Neural cell (in vitro differentiated cells): Measurements from ENCODE around the gene RYR1. TPM values are rescaled to one million over a fixed set of nuclear protein-coding genes. Genes with fewer than 3 reads are reported as not detected.

Experiments
- H2AFZ ChIP-seq: fragments of 200-600, 300-800 bp; sonication (generic), shearing (Covaris generic); 2 replicates; pipeline ENCODE4 v1.6.0; 2014; ENCODE audit warnings: low read depth, mild to moderate bottlenecking, antibody characterized with exemption, low read length, moderate library complexity
- H3F3A ChIP-seq: fragments of 200-600 bp; shearing (Covaris generic); 2 replicates; pipeline ENCODE4 v1.6.1; 2016; ENCODE audit warnings: mild to moderate bottlenecking, moderate library complexity, mixed read lengths, antibody characterized with exemption, low read length; ENCODE audit not compliant: insufficient read depth, poor library complexity, severe bottlenecking
- H3K27ac ChIP-seq: fragments of 200-600, 300-800 bp; sonication (generic), shearing (Covaris generic); 2 replicates; pipeline ENCODE4 v1.5.1; 2014; ENCODE audit warnings: mild to moderate bottlenecking, low read length, moderate library complexity
- H3K27me3 ChIP-seq: fragments of 300-800, 200-600 bp; sonication (generic), shearing (Covaris generic); 2 replicates; pipeline ENCODE4 v1.6.0; 2014; ENCODE audit warnings: mild to moderate bottlenecking, low read depth, low read length, moderate library complexity; ENCODE audit not compliant: insufficient read depth
- H3K36me3 ChIP-seq: fragments of 300-800, 200-600 bp; sonication (generic), shearing (Covaris generic); 2 replicates; pipeline ENCODE4 v1.5.1; 2014; ENCODE audit warnings: mild to moderate bottlenecking, antibody characterized with exemption, low read length, moderate library complexity; ENCODE audit not compliant: insufficient read depth
- H3K4me2 ChIP-seq: fragments of 300-800, 200-600 bp; sonication (generic), shearing (Covaris generic); 2 replicates; pipeline ENCODE4 v1.6.0; 2014; ENCODE audit warnings: mild to moderate bottlenecking, low read length
- H3K4me3 ChIP-seq: fragments of 300-800, 200-600 bp; sonication (generic), shearing (Covaris generic); 2 replicates; pipeline ENCODE4 v1.5.1; 2014; ENCODE audit warnings: mild to moderate bottlenecking, low read length, moderate library complexity
- H3K79me2 ChIP-seq: fragments of 200-600 bp; shearing (Covaris generic); replicated peaks from 2 replicates; pipeline ENCODE4 v1.6.0; 2014; ENCODE audit warnings: mild to moderate bottlenecking, low read length, moderate library complexity; ENCODE audit not compliant: insufficient read depth
- H3K9ac ChIP-seq: fragments of 300-800, 200-600 bp; sonication (generic), shearing (Covaris generic); 2 replicates; pipeline ENCODE4 v1.6.1; 2016; ENCODE audit warnings: mild to moderate bottlenecking, low read length, mixed read lengths
- H3K9me2 ChIP-seq: fragments of 200-600 bp; shearing (Covaris generic); 2 replicates; pipeline ENCODE4 v1.6.1; 2016; ENCODE audit warnings: mild to moderate bottlenecking, low read length, mixed read lengths; ENCODE audit not compliant: insufficient read depth
- H3K9me3 ChIP-seq: fragments of 200-600, 300-800 bp; sonication (generic), shearing (Covaris generic); 2 replicates; pipeline ENCODE4 v1.6.1; 2016; ENCODE audit warnings: mild to moderate bottlenecking, mixed run types, low read length, moderate library complexity, mixed read lengths
- H4K20me1 ChIP-seq: fragments of 200-600 bp; shearing (Covaris generic); 2 replicates; pipeline ENCODE4 v1.6.1; 2016; ENCODE audit warnings: mild to moderate bottlenecking, mixed run types; ENCODE audit not compliant: insufficient read depth
- EP300 ChIP-seq: fragments of 450-650 bp; conservative IDR thresholded peaks from 2 replicates; pipeline ENCODE4 v1.6.1; 2014; ENCODE audit warnings: antibody characterized with exemption, mild to moderate bottlenecking, moderate library complexity; ENCODE audit not compliant: poor library complexity, severe bottlenecking
- EZH2 ChIP-seq: fragments of 200-600, 300-800 bp; shearing (Covaris generic), sonication (generic); IDR thresholded peaks from 2 replicates; pipeline ENCODE4 v1.6.1; 2014; ENCODE audit warnings: antibody characterized with exemption, low read length, borderline replicate concordance, mild to moderate bottlenecking; ENCODE audit not compliant: insufficient read depth, poor library complexity, severe bottlenecking
- MXI1 ChIP-seq: fragments of 450-650 bp; conservative IDR thresholded peaks from 2 replicates; pipeline ENCODE4 v1.6.1; 2014; ENCODE audit warnings: antibody characterized with exemption, mild to moderate bottlenecking; ENCODE audit not compliant: poor library complexity, severe bottlenecking
- POLR2AphosphoS5 ChIP-seq: IDR thresholded peaks from 2 replicates; pipeline ENCODE4 v1.6.1; 2012
- RAD21 ChIP-seq: fragments of 450-650 bp; conservative IDR thresholded peaks from 2 replicates; pipeline ENCODE4 v1.6.1; 2014; ENCODE audit warnings: antibody characterized with exemption, mild to moderate bottlenecking, moderate library complexity
- SMC3 ChIP-seq: fragments of 450-650 bp; conservative IDR thresholded peaks from 2 replicates; pipeline ENCODE4 v1.6.1; 2014; ENCODE audit warnings: antibody characterized with exemption, mild to moderate bottlenecking, moderate library complexity; ENCODE audit not compliant: poor library complexity
- TAF1 ChIP-seq: IDR thresholded peaks from 2 replicates; pipeline ENCODE4 v1.6.1; 2012; ENCODE audit warnings: low read depth
- polyA plus RNA-seq: library from polyadenylated mRNA; depleted of rRNA; stranded (reverse); fragments of >200 nt; gene quantifications from 2 replicates; pipeline ENCODE4 v1.2.3, GENCODE V29; 2014
- TF ChIP-seq, protein P1 (sequence below): fragments of 450-650 bp; IDR thresholded peaks from 2 replicates; pipeline ENCODE4 v1.5.1; 2014; ENCODE audit warnings: antibody characterized with exemption, mild to moderate bottlenecking, moderate library complexity; ENCODE audit not compliant: poor library complexity, severe bottlenecking
- TF ChIP-seq, protein P2 (sequence below): IDR thresholded peaks from 2 replicates; pipeline ENCODE4 v1.6.1; 2012; ENCODE audit warnings: borderline replicate concordance

RYR1 gene
- polyA plus RNA-seq, 1 donor from 2014 or later: 0.69 TPM

DNA sequence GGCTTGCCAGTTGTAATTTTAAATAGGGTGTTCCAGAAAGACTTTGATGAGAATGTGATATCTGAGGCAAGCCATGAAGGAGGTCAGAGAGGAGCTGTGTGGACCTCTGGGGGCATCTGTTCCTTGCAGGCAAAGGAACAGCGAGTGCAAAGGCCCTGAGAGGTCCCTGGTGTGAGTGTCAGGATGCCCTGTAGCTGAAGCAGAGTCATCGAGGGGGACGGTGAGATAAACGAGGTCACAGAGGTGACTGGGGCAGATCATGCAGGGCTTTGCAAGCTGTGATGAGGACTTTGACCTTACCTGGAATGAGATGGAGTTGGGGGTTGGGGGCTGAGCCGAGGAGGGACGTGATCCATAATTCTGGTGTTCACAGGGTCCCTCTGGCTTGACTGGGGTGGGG, 75.0 kb downstream of the RYR1 start:
- no peaks in the 10 kb centered on the region for H3K9me2 ChIP-seq
- H3K9ac ChIP-seq: no peak overlapping the region
- no peaks in the 10 kb centered on the region for H3K79me2 ChIP-seq
- no peak overlapping the region for H3K27ac ChIP-seq
- no peaks in the 10 kb centered on the region for H3K27me3 ChIP-seq
- H2AFZ ChIP-seq: no peak overlapping the region
- H3K36me3 ChIP-seq: no peaks in the 10 kb centered on the region
- H3K4me3 ChIP-seq: no peak overlapping the region
- H3K9me3 ChIP-seq: no peaks in the 10 kb centered on the region
- H3F3A ChIP-seq: no peaks in the 10 kb centered on the region
- TF ChIP-seq EZH2 (no peak), RAD21 (no peak), SMC3 (no peak), EP300 (no peak), MXI1 (no peak)
- TF ChIP-seq, protein P1, sequence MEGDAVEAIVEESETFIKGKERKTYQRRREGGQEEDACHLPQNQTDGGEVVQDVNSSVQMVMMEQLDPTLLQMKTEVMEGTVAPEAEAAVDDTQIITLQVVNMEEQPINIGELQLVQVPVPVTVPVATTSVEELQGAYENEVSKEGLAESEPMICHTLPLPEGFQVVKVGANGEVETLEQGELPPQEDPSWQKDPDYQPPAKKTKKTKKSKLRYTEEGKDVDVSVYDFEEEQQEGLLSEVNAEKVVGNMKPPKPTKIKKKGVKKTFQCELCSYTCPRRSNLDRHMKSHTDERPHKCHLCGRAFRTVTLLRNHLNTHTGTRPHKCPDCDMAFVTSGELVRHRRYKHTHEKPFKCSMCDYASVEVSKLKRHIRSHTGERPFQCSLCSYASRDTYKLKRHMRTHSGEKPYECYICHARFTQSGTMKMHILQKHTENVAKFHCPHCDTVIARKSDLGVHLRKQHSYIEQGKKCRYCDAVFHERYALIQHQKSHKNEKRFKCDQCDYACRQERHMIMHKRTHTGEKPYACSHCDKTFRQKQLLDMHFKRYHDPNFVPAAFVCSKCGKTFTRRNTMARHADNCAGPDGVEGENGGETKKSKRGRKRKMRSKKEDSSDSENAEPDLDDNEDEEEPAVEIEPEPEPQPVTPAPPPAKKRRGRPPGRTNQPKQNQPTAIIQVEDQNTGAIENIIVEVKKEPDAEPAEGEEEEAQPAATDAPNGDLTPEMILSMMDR: no peak
- H3K4me2 ChIP-seq: no peak overlapping the region
- no peaks in the 10 kb centered on the region for H4K20me1 ChIP-seq

DNA sequence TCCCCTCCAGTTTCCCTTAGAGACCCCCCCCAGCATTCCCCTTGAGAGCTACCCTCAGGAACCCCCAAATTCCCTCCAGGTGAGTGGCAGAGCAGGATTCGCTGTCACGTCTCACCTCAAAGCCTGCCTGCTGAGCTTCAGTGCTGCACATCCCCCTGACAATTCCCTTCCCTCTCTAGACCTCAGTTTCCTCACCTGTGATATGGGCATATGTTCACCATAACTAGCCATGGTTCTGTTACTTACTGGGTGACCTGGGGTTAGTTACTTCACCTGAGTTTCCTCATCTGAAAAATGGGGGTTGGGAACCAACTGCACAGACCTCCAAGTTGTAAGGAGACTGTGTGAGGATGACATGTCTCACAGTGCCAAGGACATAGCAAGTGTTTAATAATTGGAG, 75.5 kb downstream of the RYR1 start:
- no peak overlapping the region for H3K4me3 ChIP-seq
- no peak overlapping the region for H3K27ac ChIP-seq
- H3K79me2 ChIP-seq: no peaks in the 10 kb centered on the region
- H3K9me2 ChIP-seq: no peaks in the 10 kb centered on the region
- no peaks in the 10 kb centered on the region for H3F3A ChIP-seq
- H3K9me3 ChIP-seq: no peaks in the 10 kb centered on the region
- H3K4me2 ChIP-seq: no peak overlapping the region
- no peaks in the 10 kb centered on the region for H3K36me3 ChIP-seq
- no peaks in the 10 kb centered on the region for H4K20me1 ChIP-seq
- H3K9ac ChIP-seq: no peak overlapping the region
- H2AFZ ChIP-seq: no peak overlapping the region
- no peak for TF ChIP-seq SMC3
- TF ChIP-seq EZH2: no peak
- TF ChIP-seq RAD21: no peak
- TF ChIP-seq, protein P1: no peak
- no peak for TF ChIP-seq TAF1
- TF ChIP-seq, protein P2, sequence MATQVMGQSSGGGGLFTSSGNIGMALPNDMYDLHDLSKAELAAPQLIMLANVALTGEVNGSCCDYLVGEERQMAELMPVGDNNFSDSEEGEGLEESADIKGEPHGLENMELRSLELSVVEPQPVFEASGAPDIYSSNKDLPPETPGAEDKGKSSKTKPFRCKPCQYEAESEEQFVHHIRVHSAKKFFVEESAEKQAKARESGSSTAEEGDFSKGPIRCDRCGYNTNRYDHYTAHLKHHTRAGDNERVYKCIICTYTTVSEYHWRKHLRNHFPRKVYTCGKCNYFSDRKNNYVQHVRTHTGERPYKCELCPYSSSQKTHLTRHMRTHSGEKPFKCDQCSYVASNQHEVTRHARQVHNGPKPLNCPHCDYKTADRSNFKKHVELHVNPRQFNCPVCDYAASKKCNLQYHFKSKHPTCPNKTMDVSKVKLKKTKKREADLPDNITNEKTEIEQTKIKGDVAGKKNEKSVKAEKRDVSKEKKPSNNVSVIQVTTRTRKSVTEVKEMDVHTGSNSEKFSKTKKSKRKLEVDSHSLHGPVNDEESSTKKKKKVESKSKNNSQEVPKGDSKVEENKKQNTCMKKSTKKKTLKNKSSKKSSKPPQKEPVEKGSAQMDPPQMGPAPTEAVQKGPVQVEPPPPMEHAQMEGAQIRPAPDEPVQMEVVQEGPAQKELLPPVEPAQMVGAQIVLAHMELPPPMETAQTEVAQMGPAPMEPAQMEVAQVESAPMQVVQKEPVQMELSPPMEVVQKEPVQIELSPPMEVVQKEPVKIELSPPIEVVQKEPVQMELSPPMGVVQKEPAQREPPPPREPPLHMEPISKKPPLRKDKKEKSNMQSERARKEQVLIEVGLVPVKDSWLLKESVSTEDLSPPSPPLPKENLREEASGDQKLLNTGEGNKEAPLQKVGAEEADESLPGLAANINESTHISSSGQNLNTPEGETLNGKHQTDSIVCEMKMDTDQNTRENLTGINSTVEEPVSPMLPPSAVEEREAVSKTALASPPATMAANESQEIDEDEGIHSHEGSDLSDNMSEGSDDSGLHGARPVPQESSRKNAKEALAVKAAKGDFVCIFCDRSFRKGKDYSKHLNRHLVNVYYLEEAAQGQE: no peak
- TF ChIP-seq EP300: no peak
- TF ChIP-seq MXI1: no peak
- TF ChIP-seq POLR2AphosphoS5: no peak
- no peaks in the 10 kb centered on the region for H3K27me3 ChIP-seq
